GM19467 (cell line): ENCODE results near the gene TGM5.
"Not testable (repeated sequence)": the region's sequence is repeated elsewhere in the genome, so short reads cannot be mapped to it uniquely, and the experiment has no call there.

Experiments used
- ATAC-seq: cut with Tn5 transposase; IDR thresholded peaks from one replicate; pipeline ENCODE4 v1.9.1; 2021; ENCODE audit warnings: mild to moderate bottlenecking, moderate library complexity; ENCODE audit not compliant: unreplicated experiment

Gene TGM5

GRCh38 chr15:43275740-43276562, 9.2 kb upstream of the TGM5 start:
- no peak for ATAC-seq

- no peak for ATAC-seq
Measured at GRCh38 chr15:43274136-43274535, 7.4 kb upstream of the TGM5 start.

GRCh38 chr15:43273243-43273642, 6.5 kb upstream of the TGM5 start:
- ATAC-seq = no peak

- not testable (repeated sequence) for ATAC-seq
Measured at GRCh38 chr15:43271908-43272307, 5.2 kb upstream of the TGM5 start.

- ATAC-seq = no peak
Measured at GRCh38 chr15:43270676-43271306, 4.1 kb upstream of the TGM5 start.

- ATAC-seq = no peak
Measured at GRCh38 chr15:43270113-43270665, 3.5 kb upstream of the TGM5 start.

- no peak for ATAC-seq
Measured at GRCh38 chr15:43268111-43269105, 1.7 kb upstream of the TGM5 start.

- no peak for ATAC-seq
Measured at GRCh38 chr15:43267439-43267838, 711 bp upstream of the TGM5 start.

GRCh38 chr15:43266386-43266785, 342 bp downstream of the TGM5 start:
- ATAC-seq = no peak

- no peak for ATAC-seq
Measured at GRCh38 chr15:43260011-43260615, 6.6 kb downstream of the TGM5 start.

GRCh38 chr15:43258781-43259180, 7.9 kb downstream of the TGM5 start:
- no peak for ATAC-seq

GRCh38 chr15:43256341-43256740, 10.4 kb downstream of the TGM5 start:
- ATAC-seq = no peak

- no peak for ATAC-seq
Measured at GRCh38 chr15:43255376-43255775, 11.4 kb downstream of the TGM5 start.

- no peak for ATAC-seq
Measured at GRCh38 chr15:43253431-43254403, 13.0 kb downstream of the TGM5 start.

GRCh38 chr15:43251871-43252250, 14.9 kb downstream of the TGM5 start:
- no peak for ATAC-seq

GRCh38 chr15:43251185-43251870, 15.4 kb downstream of the TGM5 start:
- no peak for ATAC-seq

GRCh38 chr15:43250785-43251184, 15.9 kb downstream of the TGM5 start:
- ATAC-seq = no peak

GRCh38 chr15:43249699-43250203, 17.0 kb downstream of the TGM5 start:
- ATAC-seq = no peak

- ATAC-seq = no peak
Measured at GRCh38 chr15:43249236-43249635, 17.5 kb downstream of the TGM5 start.
